Vein endothelial cell (primary cell): ENCODE measurements around the gene EEFSEC. TPM values are rescaled to one million over a fixed set of nuclear protein-coding genes. Genes with fewer than 3 reads are reported as not detected.

Experiments used
- small RNA-seq: library from RNA; depleted of rRNA; stranded (forward); fragments of <200 nt; gene quantifications from one replicate; pipeline ENCODE3, GENCODE V24; 2012
- total RNA-seq: library from RNA; depleted of rRNA; stranded (reverse); fragments of >200 nt; gene quantifications from 2 replicates; pipeline ENCODE4 v1.2.3, GENCODE V29; 2012

Gene EEFSEC
- total RNA-seq: 5.2 and 7.8 TPM in 2 replicates

GRCh38 chr3:128153156-128154041 lies at the start of gene EEFSEC:
TSS of gene EEFSEC (plus strand) at chr3:128153481. CDS start at chr3:128153508, 27 bp downstream.

GRCh38 chr3:128123538-128124368 lies 29.5 kb upstream of the EEFSEC start, which contains the start of gene RUVBL1:
TSS of gene RUVBL1 (minus strand) at chr3:128123812. CDS start at chr3:128123724, 88 bp downstream.

Small RNAs within 50 kb of the gene (small RNA-seq; reads per million reads assigned to genes)
- not detected for gene RNU6-823P

Other genes starting within 250 kb of the EEFSEC start
- not detected in 2 replicates for gene KBTBD12, start 238.2 kb upstream of the EEFSEC start, total RNA-seq
- 280 and 310 TPM in 2 replicates for gene SEC61A1, start 101.0 kb upstream of the EEFSEC start, total RNA-seq
- gene RUVBL1, start 29.7 kb upstream of the EEFSEC start, total RNA-seq: 51.3 and 70.3 TPM in 2 replicates